ENCODE data around the gene TAGAP. TPM values are rescaled to one million over a fixed set of nuclear protein-coding genes. Genes with fewer than 3 reads are reported as not detected.

The TAGAP gene
- total and polyA plus RNA-seq, 10 of the 15 experiments (the other 5 are each of a cell fraction or from before 2014, with no cell fraction given): 5.3 to 27.4 (median 18.9) TPM

- TF ChIP-seq, protein P1, sequence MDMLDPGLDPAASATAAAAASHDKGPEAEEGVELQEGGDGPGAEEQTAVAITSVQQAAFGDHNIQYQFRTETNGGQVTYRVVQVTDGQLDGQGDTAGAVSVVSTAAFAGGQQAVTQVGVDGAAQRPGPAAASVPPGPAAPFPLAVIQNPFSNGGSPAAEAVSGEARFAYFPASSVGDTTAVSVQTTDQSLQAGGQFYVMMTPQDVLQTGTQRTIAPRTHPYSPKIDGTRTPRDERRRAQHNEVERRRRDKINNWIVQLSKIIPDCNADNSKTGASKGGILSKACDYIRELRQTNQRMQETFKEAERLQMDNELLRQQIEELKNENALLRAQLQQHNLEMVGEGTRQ (IDR thresholded peaks at IDR 0.05; ENCODE audit: borderline replicate concordance, low read depth, low read length): peak; percentile 63
- TF ChIP-seq WRNIP1 (IDR thresholded peaks at IDR 0.05; ENCODE audit: borderline replicate concordance, low read depth, low read length) (no peak), ZNF207 (IDR thresholded peaks at IDR 0.05; ENCODE audit: borderline replicate concordance) (no peak), ETV6 (conservative IDR thresholded peaks at IDR 0.05 in 1 of 2, IDR thresholded peaks at IDR 0.05 in 1 of 2; ENCODE audit: borderline replicate concordance in 1 of 2, low read depth in 1 of 2) (peak in 1 of 2 experiments; percentile 81; a peak in 2 of 4 replicates), NR2C1 (IDR thresholded peaks at IDR 0.05) (no peak), CHD4 (IDR thresholded peaks at IDR 0.05) (no peak), TBL1XR1 (IDR thresholded peaks at IDR 0.05; ENCODE audit: low read depth, low read length) (peak; percentile 21; the same call in 1 of the 2 replicates), ATF2 (IDR thresholded peaks at IDR 0.05; ENCODE audit: low read length) (peak; percentile 41; the same call in 1 of the 2 replicates), YY1 (IDR thresholded peaks at IDR 0.05; ENCODE audit: low read depth, low read length) (0 out of 2 replicates have a peak, but pooled peaks have one; percentile 17), SMC3 (IDR thresholded peaks at IDR 0.05; ENCODE audit: borderline replicate concordance, low read length) (no peak), GABPA (IDR thresholded peaks at IDR 0.05; ENCODE audit: low read depth) (peak; percentile 41; the same call in 1 of the 2 replicates), SREBF1 (IDR thresholded peaks at IDR 0.05; ENCODE audit: low read length) (no peak), CREB1 (IDR thresholded peaks at IDR 0.05; ENCODE audit: low read depth) (0 out of 2 replicates have a peak, but pooled peaks have one; percentile 66), MTA2 (IDR thresholded peaks at IDR 0.05; ENCODE audit: low read depth) (no peak), YBX1 (IDR thresholded peaks at IDR 0.05) (no peak), RB1 (IDR thresholded peaks at IDR 0.05; ENCODE audit: borderline replicate concordance) (no peak), MYC (IDR thresholded peaks at IDR 0.05; ENCODE audit: insufficient read depth, insufficient read length, insufficient replicate concordance, low read length, severe bottlenecking) (no peak), MTA3 (IDR thresholded peaks at IDR 0.05; ENCODE audit: borderline replicate concordance, low read length) (0 out of 2 replicates have a peak, but pooled peaks have one; percentile 44), HDAC2 (IDR thresholded peaks at IDR 0.05) (no peak), TCF3 (IDR thresholded peaks at IDR 0.05; ENCODE audit: borderline replicate concordance, insufficient read depth, low read depth, low read length) (peak; percentile 67; the same call in 1 of the 2 replicates), BRCA1 (IDR thresholded peaks at IDR 0.05; ENCODE audit: low read depth, low read length) (no peak), TARDBP (IDR thresholded peaks at IDR 0.05; ENCODE audit: borderline replicate concordance) (no peak), PAX5 (IDR thresholded peaks at IDR 0.05; ENCODE audit: borderline replicate concordance, low read depth, low read length) (no peak), DPF2 (IDR thresholded peaks at IDR 0.05) (peak; percentile 72)
- TF ChIP-seq, protein P2, sequence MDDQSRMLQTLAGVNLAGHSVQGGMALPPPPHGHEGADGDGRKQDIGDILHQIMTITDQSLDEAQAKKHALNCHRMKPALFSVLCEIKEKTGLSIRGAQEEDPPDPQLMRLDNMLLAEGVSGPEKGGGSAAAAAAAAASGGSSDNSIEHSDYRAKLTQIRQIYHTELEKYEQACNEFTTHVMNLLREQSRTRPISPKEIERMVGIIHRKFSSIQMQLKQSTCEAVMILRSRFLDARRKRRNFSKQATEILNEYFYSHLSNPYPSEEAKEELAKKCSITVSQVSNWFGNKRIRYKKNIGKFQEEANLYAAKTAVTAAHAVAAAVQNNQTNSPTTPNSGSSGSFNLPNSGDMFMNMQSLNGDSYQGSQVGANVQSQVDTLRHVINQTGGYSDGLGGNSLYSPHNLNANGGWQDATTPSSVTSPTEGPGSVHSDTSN (IDR thresholded peaks at IDR 0.05; ENCODE audit: insufficient replicate concordance, low read depth, low read length): no peak
- TF ChIP-seq, protein P3, sequence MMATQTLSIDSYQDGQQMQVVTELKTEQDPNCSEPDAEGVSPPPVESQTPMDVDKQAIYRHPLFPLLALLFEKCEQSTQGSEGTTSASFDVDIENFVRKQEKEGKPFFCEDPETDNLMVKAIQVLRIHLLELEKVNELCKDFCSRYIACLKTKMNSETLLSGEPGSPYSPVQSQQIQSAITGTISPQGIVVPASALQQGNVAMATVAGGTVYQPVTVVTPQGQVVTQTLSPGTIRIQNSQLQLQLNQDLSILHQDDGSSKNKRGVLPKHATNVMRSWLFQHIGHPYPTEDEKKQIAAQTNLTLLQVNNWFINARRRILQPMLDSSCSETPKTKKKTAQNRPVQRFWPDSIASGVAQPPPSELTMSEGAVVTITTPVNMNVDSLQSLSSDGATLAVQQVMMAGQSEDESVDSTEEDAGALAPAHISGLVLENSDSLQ (IDR thresholded peaks at IDR 0.05): no peak
- TF ChIP-seq, protein P4, sequence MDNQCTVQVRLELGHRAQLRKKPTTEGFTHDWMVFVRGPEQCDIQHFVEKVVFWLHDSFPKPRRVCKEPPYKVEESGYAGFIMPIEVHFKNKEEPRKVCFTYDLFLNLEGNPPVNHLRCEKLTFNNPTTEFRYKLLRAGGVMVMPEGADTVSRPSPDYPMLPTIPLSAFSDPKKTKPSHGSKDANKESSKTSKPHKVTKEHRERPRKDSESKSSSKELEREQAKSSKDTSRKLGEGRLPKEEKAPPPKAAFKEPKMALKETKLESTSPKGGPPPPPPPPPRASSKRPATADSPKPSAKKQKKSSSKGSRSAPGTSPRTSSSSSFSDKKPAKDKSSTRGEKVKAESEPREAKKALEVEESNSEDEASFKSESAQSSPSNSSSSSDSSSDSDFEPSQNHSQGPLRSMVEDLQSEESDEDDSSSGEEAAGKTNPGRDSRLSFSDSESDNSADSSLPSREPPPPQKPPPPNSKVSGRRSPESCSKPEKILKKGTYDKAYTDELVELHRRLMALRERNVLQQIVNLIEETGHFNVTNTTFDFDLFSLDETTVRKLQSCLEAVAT (IDR thresholded peaks at IDR 0.05): no peak
These were observed 22.5 kb upstream of the TAGAP start (continued) for GRCh38 chr6:159067334-159067733.
